ENCODE results near the gene IFNL4.
"Not testable (repeated sequence)": the region's sequence is repeated elsewhere in the genome, so short reads cannot be mapped to it uniquely, and the experiment has no call there.

IFNL4 gene

DNA sequence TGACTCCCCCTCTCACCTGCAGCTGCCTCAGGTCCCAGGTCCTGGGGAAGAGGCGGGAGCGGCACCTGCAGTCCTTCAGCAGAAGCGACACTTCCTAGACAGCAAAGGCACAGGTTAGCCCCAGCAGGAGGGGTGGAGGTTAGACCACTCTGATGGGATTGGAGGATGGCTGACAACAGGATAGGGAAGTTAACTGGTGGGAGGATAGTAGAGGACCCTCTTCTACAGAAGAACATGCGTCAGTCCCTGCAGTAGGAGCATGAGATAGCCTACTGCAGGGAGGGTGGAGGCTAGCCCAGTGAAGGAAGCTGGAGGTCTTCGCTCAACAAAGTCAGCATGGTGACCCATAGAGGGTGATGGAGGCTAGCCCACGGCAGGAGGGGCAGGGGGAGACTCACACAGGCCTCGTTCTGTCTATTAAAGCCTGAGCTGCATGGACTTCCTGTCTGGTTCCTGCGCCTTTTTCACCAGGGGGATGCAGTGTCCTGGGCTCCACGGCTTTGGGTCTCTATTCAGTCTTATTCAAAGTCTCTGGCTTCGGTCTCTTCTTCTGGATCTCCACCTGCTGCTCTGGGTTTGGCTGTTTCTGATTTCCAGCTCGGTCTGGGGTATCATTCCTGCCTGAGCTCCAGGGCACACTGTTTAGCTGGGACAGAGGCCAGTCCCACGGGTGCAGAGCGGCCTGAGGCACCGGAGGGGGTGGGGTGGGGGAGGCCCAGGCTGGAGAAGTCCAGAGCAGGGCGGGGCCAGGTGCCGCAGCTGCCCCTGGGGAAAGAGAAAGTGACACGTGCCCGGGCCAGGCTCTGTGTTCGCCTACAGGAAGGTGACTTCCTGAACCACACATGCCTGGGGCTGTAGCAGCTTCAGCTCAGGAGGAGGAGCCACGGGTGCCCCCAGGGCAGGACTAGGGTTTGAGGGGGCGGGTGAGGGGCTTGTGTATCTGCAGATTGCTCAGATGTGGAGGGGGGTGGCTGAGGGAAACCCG, 11.2 kb downstream of the IFNL4 start:
- no peak overlapping the region for H3K27ac ChIP-seq (ENCODE audit: low read depth, low read length)
- no peaks in the 10 kb centered on the region for H3K27me3 ChIP-seq (ENCODE audit: control insufficient read depth, insufficient read depth, low read length)
- no peaks in the 10 kb centered on the region for H3K36me3 ChIP-seq (ENCODE audit: control insufficient read depth, insufficient read depth, low read length)
- no peak overlapping the region for H3K4me3 ChIP-seq (ENCODE audit: low read length)
- H3K9ac ChIP-seq (ENCODE audit: low read length): no peak overlapping the region
- H3K4me1 ChIP-seq (ENCODE audit: control insufficient read depth, insufficient read depth, low read length): no peaks in the 10 kb centered on the region

DNA sequence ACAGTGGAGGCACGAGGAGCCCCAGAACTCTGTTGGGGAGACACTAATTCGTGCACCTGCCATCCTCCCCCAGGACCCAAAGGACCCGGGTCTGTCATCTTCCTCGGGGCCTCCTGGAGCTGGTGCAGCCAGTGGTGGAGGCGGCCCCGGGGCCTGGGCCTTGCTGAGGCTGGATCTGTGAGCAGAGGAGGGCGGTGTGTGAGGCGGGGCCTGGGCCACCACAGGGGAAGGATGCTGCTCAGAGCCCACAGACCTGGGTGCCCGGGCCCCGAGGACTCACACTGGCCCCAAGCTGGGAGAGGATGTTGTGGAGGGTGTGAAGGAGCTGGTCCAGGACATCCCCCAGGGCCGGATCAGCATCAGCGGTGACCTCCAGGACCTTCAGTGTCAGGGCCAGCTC, 12.1 kb downstream of the IFNL4 start:
- H3K36me3 ChIP-seq (ENCODE audit: control insufficient read depth, insufficient read depth, low read length): no peaks in the 10 kb centered on the region

DNA sequence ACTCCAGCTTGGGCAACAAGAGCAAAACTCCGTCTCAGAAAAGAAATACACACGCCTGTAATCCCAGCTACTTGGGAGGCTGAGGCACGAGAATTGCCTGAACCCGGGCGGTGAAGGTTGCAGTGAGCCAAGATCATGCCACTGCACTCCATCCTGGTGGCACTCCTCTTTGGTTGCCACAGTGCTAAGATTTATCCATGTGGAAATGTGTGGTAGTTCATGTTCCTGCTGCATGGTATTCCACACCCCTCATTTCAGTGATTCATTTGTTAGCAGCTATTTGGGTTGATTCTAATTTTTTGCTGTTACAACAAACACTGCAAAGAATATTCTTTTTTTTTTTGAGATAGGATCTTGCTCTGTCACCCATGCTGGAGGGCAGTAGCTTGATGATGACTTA, 15.9 kb downstream of the IFNL4 start:
- H3K4me1 ChIP-seq (ENCODE audit: control insufficient read depth, insufficient read depth, low read length): no peaks in the 10 kb centered on the region
- no peak overlapping the region for H3K9ac ChIP-seq (ENCODE audit: low read length)
- no peaks in the 10 kb centered on the region for H3K27me3 ChIP-seq (ENCODE audit: control insufficient read depth, insufficient read depth, low read length)
- H3K4me3 ChIP-seq (ENCODE audit: low read length): no peak overlapping the region
- H3K27ac ChIP-seq (ENCODE audit: low read depth, low read length): no peak overlapping the region
- H3K36me3 ChIP-seq (ENCODE audit: control insufficient read depth, insufficient read depth, low read length): no peaks in the 10 kb centered on the region

More for the DNA sequence above, 12.1 kb downstream of the IFNL4 start:
- H3K4me3 ChIP-seq (ENCODE audit: low read length): no peak overlapping the region
- H3K27me3 ChIP-seq (ENCODE audit: control insufficient read depth, insufficient read depth, low read length): no peaks in the 10 kb centered on the region
- no peak overlapping the region for H3K27ac ChIP-seq (ENCODE audit: low read depth, low read length)
- no peak overlapping the region for H3K9ac ChIP-seq (ENCODE audit: low read length)
- no peaks in the 10 kb centered on the region for H3K4me1 ChIP-seq (ENCODE audit: control insufficient read depth, insufficient read depth, low read length)

DNA sequence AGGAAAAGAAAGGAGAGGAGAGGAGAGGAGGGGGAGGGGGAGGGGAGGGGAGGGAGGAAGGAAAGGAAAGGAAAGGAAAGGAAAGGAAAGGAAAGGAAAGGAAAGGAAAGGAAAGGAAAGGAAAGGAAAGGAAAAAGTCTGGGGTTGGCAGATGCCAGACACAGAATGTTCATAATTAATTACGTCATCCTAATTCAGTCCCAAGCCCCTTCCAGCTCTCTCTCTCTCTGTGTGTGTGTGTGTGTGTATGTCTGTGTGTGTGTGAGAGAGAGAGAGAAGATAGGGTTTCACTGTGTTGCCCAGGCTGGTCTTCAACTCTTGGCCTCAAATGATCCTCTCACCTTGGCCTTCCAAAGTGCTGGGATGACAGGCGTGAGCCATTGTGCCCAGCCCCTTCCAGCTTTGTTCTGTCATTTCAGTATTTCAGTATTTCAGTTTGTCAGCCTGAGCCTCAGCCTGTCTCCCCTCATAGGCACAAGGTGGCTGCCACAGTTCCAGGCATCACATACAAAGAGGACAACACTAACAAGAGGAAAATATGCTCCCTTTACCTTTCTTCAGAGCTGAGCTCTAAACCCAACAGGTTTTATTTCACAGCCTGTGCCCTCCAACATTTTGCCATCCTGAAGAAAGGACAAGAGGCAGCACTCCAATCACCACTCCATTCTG, 18.4 kb downstream of the IFNL4 start:
- no peak overlapping the region for H3K4me3 ChIP-seq (ENCODE audit: low read length)
- H3K27me3 ChIP-seq (ENCODE audit: control insufficient read depth, insufficient read depth, low read length): no peaks in the 10 kb centered on the region
- no peaks in the 10 kb centered on the region for H3K36me3 ChIP-seq (ENCODE audit: control insufficient read depth, insufficient read depth, low read length)
- no peak overlapping the region for H3K9ac ChIP-seq (ENCODE audit: low read length)
- H3K27ac ChIP-seq (ENCODE audit: low read depth, low read length): no peak overlapping the region
- H3K4me1 ChIP-seq (ENCODE audit: control insufficient read depth, insufficient read depth, low read length): no peaks in the 10 kb centered on the region

DNA sequence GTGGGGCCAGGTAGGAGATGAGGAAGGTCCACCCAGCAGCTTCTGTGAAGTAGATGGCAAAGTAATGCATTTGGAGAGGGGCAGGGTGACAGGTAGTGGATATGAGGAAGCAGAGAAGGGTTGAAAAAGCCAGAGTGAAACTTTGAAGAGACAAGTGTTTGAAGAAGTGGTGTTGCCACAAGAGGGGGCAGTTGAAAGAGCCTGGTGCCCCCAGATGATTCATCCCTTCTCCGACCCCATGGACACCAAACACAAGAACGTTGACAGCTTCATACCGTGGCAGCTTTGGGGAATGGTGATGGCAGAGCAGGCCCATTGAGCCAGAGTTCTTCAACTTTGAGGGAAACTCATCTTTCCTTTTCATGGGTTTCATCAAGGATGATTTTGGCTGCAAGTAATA, 23.7 kb downstream of the IFNL4 start:
- Histone ChIP-seq H3K27me3 (ENCODE audit: control insufficient read depth, insufficient read depth, low read length) (no peaks in the 10 kb centered on the region), H3K27ac (ENCODE audit: low read depth, low read length) (no peak overlapping the region)

GRCh38 chr19:39223703-39224279, 24.9 kb downstream of the IFNL4 start:
- H3K36me3 ChIP-seq (ENCODE audit: control insufficient read depth, insufficient read depth, low read length): no peaks in the 10 kb centered on the region

More for the DNA sequence above, 23.7 kb downstream of the IFNL4 start:
- H3K36me3 ChIP-seq (ENCODE audit: control insufficient read depth, insufficient read depth, low read length): no peaks in the 10 kb centered on the region
- no peak overlapping the region for H3K4me3 ChIP-seq (ENCODE audit: low read length)
- no peaks in the 10 kb centered on the region for H3K4me1 ChIP-seq (ENCODE audit: control insufficient read depth, insufficient read depth, low read length)
- no peak overlapping the region for H3K9ac ChIP-seq (ENCODE audit: low read length)

GRCh38 chr19:39219108-39219507, 29.5 kb downstream of the IFNL4 start:
- H3K4me1 ChIP-seq (ENCODE audit: control insufficient read depth, insufficient read depth, low read length); H3K36me3 ChIP-seq (ENCODE audit: control insufficient read depth, insufficient read depth, low read length); H3K9ac ChIP-seq (ENCODE audit: low read length); H3K27ac ChIP-seq (ENCODE audit: low read depth, low read length); H3K27me3 ChIP-seq (ENCODE audit: control insufficient read depth, insufficient read depth, low read length); H3K4me3 ChIP-seq (ENCODE audit: low read length): not testable (repeated sequence)

More at GRCh38 chr19:39223703-39224279, 24.9 kb downstream of the IFNL4 start:
- no peaks in the 10 kb centered on the region for H3K4me1 ChIP-seq (ENCODE audit: control insufficient read depth, insufficient read depth, low read length)
- H3K9ac ChIP-seq (ENCODE audit: low read length): no peak overlapping the region
- H3K4me3 ChIP-seq (ENCODE audit: low read length): no peak overlapping the region
- H3K27ac ChIP-seq (ENCODE audit: low read depth, low read length): no peak overlapping the region
- H3K27me3 ChIP-seq (ENCODE audit: control insufficient read depth, insufficient read depth, low read length): no peaks in the 10 kb centered on the region

DNA sequence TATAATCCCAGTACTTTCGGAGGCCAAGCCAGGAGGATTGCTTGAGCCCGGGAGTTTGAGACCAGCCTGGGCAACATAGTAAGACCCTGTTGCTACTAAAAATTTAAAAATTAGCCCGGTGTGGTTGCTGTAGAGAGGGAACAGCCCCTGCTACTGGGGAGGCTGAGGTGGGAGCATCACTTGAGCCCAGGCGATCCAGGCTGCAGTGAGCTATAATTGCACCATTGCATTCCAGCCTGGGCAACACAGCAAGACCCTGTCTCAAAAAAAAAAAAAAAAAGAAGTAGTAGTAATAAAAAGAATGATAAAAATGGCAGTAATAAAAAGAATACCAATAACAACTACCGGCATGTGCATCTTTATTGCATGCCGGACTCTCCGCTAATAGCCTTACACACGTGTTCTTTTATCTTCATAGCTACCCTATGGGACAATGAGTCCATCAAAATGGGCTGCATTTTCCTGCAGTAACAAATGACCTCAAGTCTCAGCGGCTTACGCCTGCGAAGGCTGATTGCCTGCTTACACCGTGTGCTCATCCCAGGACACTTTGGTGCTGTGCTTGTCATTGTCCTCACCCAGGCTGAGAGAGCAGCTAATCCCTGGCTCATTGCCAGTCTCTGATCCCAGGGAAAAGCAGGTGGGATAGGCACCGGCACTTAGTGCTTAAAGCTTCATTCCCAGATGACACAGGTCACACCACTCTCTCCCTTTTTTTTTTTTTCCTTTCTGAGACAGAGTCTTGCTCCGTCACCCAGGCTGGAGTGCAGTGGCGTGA, 30.2 kb downstream of the IFNL4 start:
- H3K9ac ChIP-seq (ENCODE audit: low read length): no peak overlapping the region
- no peak overlapping the region for H3K27ac ChIP-seq (ENCODE audit: low read depth, low read length)
- no peaks in the 10 kb centered on the region for H3K36me3 ChIP-seq (ENCODE audit: control insufficient read depth, insufficient read depth, low read length)
- H3K27me3 ChIP-seq (ENCODE audit: control insufficient read depth, insufficient read depth, low read length): peaks cover 2% of the 10 kb centered on the region
- no peak overlapping the region for H3K4me3 ChIP-seq (ENCODE audit: low read length)
- H3K4me1 ChIP-seq (ENCODE audit: control insufficient read depth, insufficient read depth, low read length): no peaks in the 10 kb centered on the region

DNA sequence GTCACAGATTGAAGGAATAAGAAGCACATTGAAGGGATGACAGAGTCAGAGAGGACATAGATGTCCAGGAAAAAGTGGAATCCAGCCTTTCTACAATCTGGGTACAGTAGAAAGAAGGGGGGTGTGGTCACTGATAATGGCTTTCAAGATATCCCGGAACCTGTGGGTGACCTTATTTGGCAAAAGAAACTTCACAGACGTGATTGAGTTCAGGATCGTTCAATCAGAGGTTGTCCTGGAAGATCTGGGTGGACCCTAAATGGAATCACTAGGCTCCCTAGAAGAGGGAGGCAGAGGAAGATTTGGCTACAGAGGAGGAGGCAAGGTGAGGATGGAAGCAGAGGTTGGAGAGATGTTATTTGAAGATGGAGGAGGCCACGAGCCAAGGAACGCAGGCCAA, 31.6 kb downstream of the IFNL4 start:
- Histone ChIP-seq H3K4me1 (ENCODE audit: control insufficient read depth, insufficient read depth, low read length) (no peaks in the 10 kb centered on the region), H3K27me3 (ENCODE audit: control insufficient read depth, insufficient read depth, low read length) (peaks cover 2% of the 10 kb centered on the region), H3K36me3 (ENCODE audit: control insufficient read depth, insufficient read depth, low read length) (no peaks in the 10 kb centered on the region), H3K9ac (ENCODE audit: low read length) (no peak overlapping the region), H3K4me3 (ENCODE audit: low read length) (no peak overlapping the region), H3K27ac (ENCODE audit: low read depth, low read length) (no peak overlapping the region)

DNA sequence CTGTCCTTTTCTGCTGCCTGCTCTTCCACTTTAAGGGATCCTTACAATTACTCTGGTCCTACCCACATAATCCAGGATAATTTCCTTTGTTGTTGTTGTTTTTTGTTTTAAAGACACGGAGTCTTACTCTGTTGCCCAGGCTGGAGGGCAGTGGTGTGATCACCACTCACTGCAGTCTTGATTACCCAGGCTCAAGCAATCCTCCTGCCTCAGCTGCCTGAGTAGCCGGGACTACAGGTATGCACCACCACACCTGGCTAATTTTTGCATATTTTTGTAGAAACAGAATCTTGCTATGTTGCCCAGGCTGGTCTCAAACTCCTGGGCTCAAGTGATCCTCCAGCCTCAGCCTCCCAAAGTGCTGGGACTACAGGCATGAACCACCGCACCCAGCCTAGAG, 33.3 kb downstream of the IFNL4 start:
- not testable (repeated sequence) for H3K4me3 ChIP-seq (ENCODE audit: low read length); H3K9ac ChIP-seq (ENCODE audit: low read length); H3K27me3 ChIP-seq (ENCODE audit: control insufficient read depth, insufficient read depth, low read length); H3K4me1 ChIP-seq (ENCODE audit: control insufficient read depth, insufficient read depth, low read length); H3K27ac ChIP-seq (ENCODE audit: low read depth, low read length); H3K36me3 ChIP-seq (ENCODE audit: control insufficient read depth, insufficient read depth, low read length)

DNA sequence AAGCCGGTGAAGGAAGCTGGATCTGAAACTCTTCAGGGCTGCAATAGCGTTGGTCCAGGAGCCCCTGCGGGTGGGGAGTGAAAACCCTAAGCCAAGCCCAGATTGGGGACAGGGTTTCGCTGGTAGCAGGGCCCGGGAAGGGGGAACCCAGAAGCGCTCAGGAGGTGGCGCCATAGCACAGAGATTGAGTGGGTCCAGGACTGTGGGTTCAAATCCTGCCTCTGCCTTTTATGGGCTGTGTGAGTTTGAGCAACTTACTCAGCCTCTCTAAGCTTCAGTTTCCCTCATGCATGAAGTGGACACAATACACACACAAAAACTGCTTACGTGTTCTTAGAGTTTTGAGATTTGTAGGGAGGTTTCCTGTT, 36.3 kb downstream of the IFNL4 start:
- Histone ChIP-seq H3K4me3 (ENCODE audit: low read length) (no peak overlapping the region), H3K36me3 (ENCODE audit: control insufficient read depth, insufficient read depth, low read length) (no peaks in the 10 kb centered on the region), H3K27me3 (ENCODE audit: control insufficient read depth, insufficient read depth, low read length) (peaks cover 2% of the 10 kb centered on the region), H3K4me1 (ENCODE audit: control insufficient read depth, insufficient read depth, low read length) (no peaks in the 10 kb centered on the region), H3K9ac (ENCODE audit: low read length) (no peak overlapping the region), H3K27ac (ENCODE audit: low read depth, low read length) (no peak overlapping the region)

All from rectal smooth muscle tissue (tissue), 1 donor.